GM23338 (cell line): ENCODE data around the gene TMEM9. TPM values are rescaled to one million over a fixed set of nuclear protein-coding genes. Genes with fewer than 3 reads are reported as not detected.

Source experiments
- ATAC-seq: fragments of 200-7000 bp; cut with Tn5 transposase; 3 replicates; pipeline ENCODE4 v1.9.1; 2020
- DNase-seq: peaks from one replicate; pipeline ENCODE4 v3.0.0-alpha.2; 2015; ENCODE audit warnings: low spot score
- H2AFZ ChIP-seq: fragments of 200-600 bp; sonication (generic); 2 replicates; pipeline ENCODE4 v1.8.0; 2016; ENCODE audit warnings: antibody characterized with exemption, mild to moderate bottlenecking, moderate library complexity
- H3F3A ChIP-seq: fragments of 200-600 bp; sonication (generic); replicated peaks from 2 replicates; pipeline ENCODE4 v1.8.0; 2017; ENCODE audit warnings: antibody characterized with exemption, mixed run types, low read depth
- H3K27ac ChIP-seq: fragments of 200-600 bp; sonication (generic); 2 replicates; pipeline ENCODE4 v1.6.1; 2016; ENCODE audit warnings: low read depth
- H3K27me3 ChIP-seq: fragments of 200-600 bp; sonication (generic); 2 replicates; pipeline ENCODE4 v1.8.0; 2016; ENCODE audit warnings: mild to moderate bottlenecking, mixed run types, moderate library complexity; ENCODE audit not compliant: insufficient read depth
- H3K36me3 ChIP-seq: fragments of 200-600 bp; sonication (generic); 2 replicates; pipeline ENCODE4 v1.8.0; 2016; ENCODE audit warnings: mild to moderate bottlenecking; ENCODE audit not compliant: insufficient read depth
- H3K4me1 ChIP-seq: fragments of 200-600 bp; sonication (generic); 2 replicates; pipeline ENCODE4 v1.8.0; 2016; ENCODE audit warnings: mild to moderate bottlenecking, moderate library complexity; ENCODE audit not compliant: insufficient read depth
- H3K4me2 ChIP-seq: fragments of 200-600 bp; sonication (generic); 2 replicates; pipeline ENCODE4 v1.7.1; 2017; ENCODE audit warnings: mixed run types
- H3K4me3 ChIP-seq: fragments of 200-600 bp; sonication (generic); 2 replicates; pipeline ENCODE4 v1.6.1; 2016; ENCODE audit warnings: mixed run types
- H3K79me2 ChIP-seq: fragments of 200-600 bp; sonication (generic); replicated peaks from 2 replicates; pipeline ENCODE4 v1.8.0; 2017; ENCODE audit warnings: mild to moderate bottlenecking; ENCODE audit not compliant: insufficient read depth
- H3K9me2 ChIP-seq: fragments of 200-600 bp; sonication (generic); 2 replicates; pipeline ENCODE4 v1.8.0; 2017; ENCODE audit not compliant: insufficient read depth
- H4K20me1 ChIP-seq: fragments of 200-600 bp; sonication (generic); replicated peaks from 2 replicates; pipeline ENCODE4 v1.8.0; 2017; ENCODE audit warnings: mild to moderate bottlenecking; ENCODE audit not compliant: insufficient read depth
- H3K27ac Mint-ChIP-seq: 2 replicates; pipeline ENCODE4 v1.8.0; 2020; ENCODE audit warnings: inconsistent platforms, mild to moderate bottlenecking, moderate library complexity, mixed read lengths
- H3K27me3 Mint-ChIP-seq: 3 replicates; pipeline ENCODE4 v1.8.0; 2022; ENCODE audit warnings: low read depth, mild to moderate bottlenecking, moderate library complexity, mixed read lengths, inconsistent platforms; ENCODE audit not compliant: insufficient read depth, poor library complexity
- H3K36me3 Mint-ChIP-seq: 3 replicates; pipeline ENCODE4 v1.8.0; 2021; ENCODE audit warnings: low read depth, mild to moderate bottlenecking, inconsistent platforms, moderate library complexity, mixed read lengths
- H3K4me1 Mint-ChIP-seq: 3 replicates; pipeline ENCODE4 v1.8.0; 2020; ENCODE audit warnings: mild to moderate bottlenecking, inconsistent platforms, mixed read lengths
- H3K4me3 Mint-ChIP-seq: 3 replicates; pipeline ENCODE4 v1.8.0; 2021; ENCODE audit warnings: moderate library complexity, mild to moderate bottlenecking, inconsistent platforms, mixed read lengths
- H3K9me3 Mint-ChIP-seq: 3 replicates; pipeline ENCODE4 v1.8.0; 2020; ENCODE audit warnings: moderate library complexity, mild to moderate bottlenecking, inconsistent platforms, mixed read lengths
- CREB1 ChIP-seq: fragments of 250-450 bp; sonication (Bioruptor Pico); IDR thresholded peaks from 2 replicates; pipeline ENCODE4 v1.5.0; 2020; ENCODE audit warnings: low read depth, mild to moderate bottlenecking, moderate library complexity
- ETS1 ChIP-seq: IDR thresholded peaks from 2 replicates; pipeline ENCODE4 v1.6.1; 2016; ENCODE audit warnings: antibody characterized with exemption
- EZH2 ChIP-seq: fragments of 200-600 bp; sonication (generic); IDR thresholded peaks from one replicate; pipeline ENCODE4 v1.8.0; 2017; ENCODE audit warnings: antibody characterized with exemption, mild to moderate bottlenecking, low read depth; ENCODE audit not compliant: unreplicated experiment
- JUNB ChIP-seq: IDR thresholded peaks from one replicate; pipeline ENCODE4 v1.6.1; 2016; ENCODE audit warnings: antibody characterized with exemption; ENCODE audit not compliant: unreplicated experiment
- NANOG ChIP-seq: IDR thresholded peaks from 2 replicates; pipeline ENCODE4 v1.6.1; 2016; ENCODE audit warnings: antibody characterized with exemption, borderline replicate concordance
- POLR2AphosphoS5 ChIP-seq: IDR thresholded peaks from 2 replicates; pipeline ENCODE4 v1.6.1; 2016; ENCODE audit warnings: antibody characterized with exemption, low read depth
- REST ChIP-seq: IDR thresholded peaks from one replicate; pipeline ENCODE4 v1.6.1; 2018; ENCODE audit warnings: antibody characterized with exemption; ENCODE audit not compliant: unreplicated experiment
- STAT1 ChIP-seq: IDR thresholded peaks from one replicate; pipeline ENCODE4 v1.6.1; 2016; ENCODE audit warnings: antibody characterized with exemption; ENCODE audit not compliant: unreplicated experiment
- ZNF462 ChIP-seq: fragments of 250-450 bp; sonication (Bioruptor Pico); IDR thresholded peaks from 2 replicates; pipeline ENCODE4 v1.5.0; 2020; ENCODE audit warnings: mild to moderate bottlenecking, moderate library complexity
- polyA plus RNA-seq: library from polyadenylated mRNA; unstranded; fragments of >200 nt; fragmentation: Nextera tagmentation; extraction: Ambion mirVana; gene quantifications from 2 replicates; pipeline ENCODE4 v1.2.1, GENCODE V29; 2016
- total RNA-seq: library from RNA; depleted of rRNA; stranded (reverse); fragments of >200 nt; shearing (Covaris generic); gene quantifications from 2 replicates; pipeline ENCODE4 v1.2.3, GENCODE V29; 2014

Gene TMEM9
- total and polyA plus RNA-seq, 2 experiments from 2014 or later = 78.6 to 147 TPM

- TF ChIP-seq CREB1 (CRISPR knock-in tag) = no peak
- no peak for TF ChIP-seq NANOG
- no peak for TF ChIP-seq POLR2AphosphoS5
- no peak for TF ChIP-seq REST
- TF ChIP-seq ETS1 = no peak
- no peak for TF ChIP-seq STAT1
- TF ChIP-seq JUNB = no peak
- TF ChIP-seq ZNF462 (CRISPR knock-in tag) = no peak
- TF ChIP-seq EZH2 = no peak
- no peaks in the 10 kb centered on the region for H3F3A ChIP-seq
- H2AFZ ChIP-seq = no peak overlapping the region
- no peak overlapping the region for H3K27ac ChIP-seq
- Mint-ChIP-seq H3K4me3 (no peak overlapping the region), H3K27ac (no peak overlapping the region), H3K27me3 (peaks cover 8% of the 10 kb centered on the region), H3K9me3 (no peaks in the 10 kb centered on the region), H3K36me3 (peaks cover 69% of the 10 kb centered on the region), H3K4me1 (no peaks in the 10 kb centered on the region; the same call in 2 of the 3 replicates)
- H3K9me2 ChIP-seq = no peaks in the 10 kb centered on the region
- H3K36me3 ChIP-seq = no peaks in the 10 kb centered on the region; the same call in 1 of the 2 replicates
- DNase-seq (no peak), ATAC-seq (no peak)
- peaks cover 5% of the 10 kb centered on the region; the same call in 1 of the 2 replicates for H4K20me1 ChIP-seq
- H3K4me2 ChIP-seq = no peak overlapping the region
- H3K27me3 ChIP-seq = no peaks in the 10 kb centered on the region
- H3K79me2 ChIP-seq = no peaks in the 10 kb centered on the region
- no peak overlapping the region for H3K4me3 ChIP-seq
- no peaks in the 10 kb centered on the region for H3K4me1 ChIP-seq
Measured at GRCh38 chr1:201137579-201138310, 16.5 kb downstream of the TMEM9 start.
